K562 (cell line): Measurements from ENCODE around the gene CRADD. TPM values are rescaled to one million over a fixed set of nuclear protein-coding genes. Genes with fewer than 3 reads are reported as not detected.

Experiments used
- ATAC-seq: fragments of 200-7000 bp; cut with Tn5 transposase; 3 replicates; pipeline ENCODE4 v1.9.1; 2020; ENCODE audit warnings: moderate library complexity
- BruUV-seq: library from RNA; stranded (reverse); fragments of 400-500 nt; replicated peaks from 2 replicates; lab custom pipeline; 2021; lab: Mats Ljungman, UMichigan
- CTCF ChIA-PET: fragments of 300-600 bp; formaldehyde crosslinking; extraction: SDS; loops from one replicate; lab custom pipeline; 2021; ENCODE audit warnings: low intra/inter-chr PET ratio; lab: Yijun Ruan, JAX
- POLR2A ChIA-PET: fragments of 300-600, 350-650 bp; sonication (Branson Sonifier 250); formaldehyde crosslinking; extraction: SDS; loops from one replicate; lab custom pipeline; 2021; ENCODE audit warnings: antibody characterized with exemption, inconsistent platforms; lab: Yijun Ruan, JAX
- DNase-seq, 4 experiments: peaks; one replicate each; pipeline versions ENCODE4 v3.0.0 to v3.0.0-alpha.2; 2011 to 2018; ENCODE audit warnings: low spot score in 3 of 4, mixed read lengths in 3 of 4; ENCODE audit errors: extremely low read depth in 1 of 4
- FAIRE-seq: peaks from 2 replicates; lab custom pipeline; 2011; peaks lifted over from hg19 to GRCh38; lab: Jason Lieb, UNC
- H2AFZ ChIP-seq: 2 replicates; pipeline ENCODE4 v1.6.0; 2011; ENCODE audit warnings: low read depth, low read length, control low read depth, inconsistent platforms
- H3K27ac ChIP-seq: fragments of 200-600 bp; 3 replicates; pipeline ENCODE4 v1.8.0; 2011; ENCODE audit warnings: low read depth, mild to moderate bottlenecking, control low read depth, inconsistent platforms, low read length, moderate library complexity, mixed read lengths; ENCODE audit errors: extremely low read depth
- H3K27me3 ChIP-seq, 2 experiments: fragments of 300-600 bp in 1 of 2; 2 replicates in 1 of 2; 3 replicates in 1 of 2; pipeline versions ENCODE4 v1.6.0 to v1.8.0; 2011; ENCODE audit warnings: inconsistent platforms in 2 of 2, low read length in 2 of 2, mild to moderate bottlenecking in 1 of 2, mixed read lengths in 1 of 2, moderate library complexity in 1 of 2; ENCODE audit not compliant: control insufficient read depth in 2 of 2, insufficient read depth in 2 of 2
- H3K36me3 ChIP-seq: fragments of 300-600 bp; 3 replicates; pipeline ENCODE4 v1.8.0; 2011; ENCODE audit warnings: mild to moderate bottlenecking, low read length, inconsistent platforms; ENCODE audit not compliant: control insufficient read depth, insufficient read depth
- H3K4me1 ChIP-seq, 2 experiments: fragments of 200-600 bp in 1 of 2; replicated peaks in 1 of 2; 2 replicates in 1 of 2; 3 replicates in 1 of 2; pipeline versions ENCODE4 v1.5.1 to v1.8.0; 2011; ENCODE audit warnings: inconsistent platforms in 2 of 2, low read length in 2 of 2, mild to moderate bottlenecking in 1 of 2, mixed read lengths in 1 of 2, moderate library complexity in 1 of 2; ENCODE audit not compliant: control insufficient read depth in 2 of 2, insufficient read depth in 2 of 2
- H3K4me2 ChIP-seq: 2 replicates; pipeline ENCODE4 v1.6.1; 2011; ENCODE audit warnings: low read length, control low read depth, inconsistent platforms, mixed read lengths; ENCODE audit not compliant: insufficient read depth
- H3K4me3 ChIP-seq: fragments of 200-600 bp; sonication (generic), shearing (Covaris generic); 2 replicates; pipeline ENCODE4 v1.5.1; 2016; ENCODE audit warnings: control low read depth, inconsistent platforms
- H3K79me2 ChIP-seq: fragments of 200-600 bp; 3 replicates; pipeline ENCODE4 v1.8.0; 2011; ENCODE audit warnings: low read length, inconsistent platforms; ENCODE audit not compliant: control insufficient read depth, insufficient read depth
- H3K9ac ChIP-seq, 2 experiments: 2 replicates each; pipeline versions ENCODE4 v1.6.0 to v1.6.1; 2011; ENCODE audit warnings: low read depth in 2 of 2, low read length in 2 of 2, control low read depth in 1 of 2, inconsistent platforms in 1 of 2, mild to moderate bottlenecking in 1 of 2, mixed read lengths in 1 of 2; ENCODE audit not compliant: insufficient read depth in 1 of 2
- H3K9me1 ChIP-seq: one replicate; pipeline ENCODE4 v1.6.0; 2011; ENCODE audit warnings: inconsistent platforms, mild to moderate bottlenecking, low read length, moderate library complexity; ENCODE audit not compliant: control insufficient read depth, insufficient read depth
- H3K9me3 ChIP-seq: replicated peaks from 2 replicates; pipeline ENCODE4 v1.5.1; 2011; ENCODE audit warnings: low read depth, low read length, inconsistent platforms; ENCODE audit not compliant: control insufficient read depth, insufficient read depth
- H4K20me1 ChIP-seq: replicated peaks from 2 replicates; pipeline ENCODE4 v1.6.1; 2011; ENCODE audit warnings: low read length, inconsistent platforms, mixed read lengths; ENCODE audit not compliant: control insufficient read depth, insufficient read depth
- FOSL1 ChIP-seq: fragments of 200-800 bp; sonication (Bioruptor generic); conservative IDR thresholded peaks from 2 replicates; pipeline ENCODE4 v1.6.1; 2016; ENCODE audit warnings: missing genetic modification characterization, missing compliant biosample characterization
- WGBS: fragments of 100-300 bp; shearing (Covaris generic); methylation state at CpG from one replicate; pipeline ENCODE4 v1.1.6; 2016; ENCODE audit warnings: low coverage, mixed read lengths; ENCODE audit not compliant: insufficient coverage; ENCODE audit errors: missing lambda C conversion rate; 5-methylcytosine and 5-hydroxymethylcytosine counted together
- in situ Hi-C: fragments of 300-500 bp; cut with MboI; formaldehyde crosslinking; loops from 4 replicates; pipeline ENCODE4 v1.15.0; 2018; ENCODE audit warnings: inconsistent platforms, mixed read lengths
- intact Hi-C: fragments of 100-400 bp; cut with micrococcal nuclease; formaldehyde crosslinking; loops from 2 replicates; pipeline ENCODE4 v1.14.2; 2022
- polyA plus RNA-seq, 8 experiments: library from polyadenylated mRNA; depleted of rRNA in 4 of 8; stranded (reverse) in 5 of 8; unstranded in 3 of 8; fragments of >200 nt; fragmentation: Nextera tagmentation in 2 of 8; fragmentation: Illumina TruSeq in 1 of 8; extraction: Ambion mirVana in 2 of 8; extraction: Trizol in 1 of 8; gene quantifications; 2 replicates each; pipeline versions ENCODE4 v1.2.1 to v1.2.3, GENCODE V29; 2011 to 2014; ENCODE audit warnings: inconsistent platforms in 1 of 8, missing spikeins in 1 of 8
- total RNA-seq, 7 experiments: library from RNA; depleted of rRNA in 6 of 7; stranded (reverse); fragments of >200 nt in 6 of 7; fragmentation: Illumina TruSeq in 2 of 7; extraction: Trizol in 2 of 7; gene quantifications; 2 replicates each; pipeline versions ENCODE4 v1.2.1 to v1.2.3, GENCODE V29; 2011 to 2021; ENCODE audit warnings: low replicate concordance in 1 of 7
- TF ChIP-seq, protein P1 (sequence below): conservative IDR thresholded peaks from 2 replicates; pipeline ENCODE4 v1.6.1; 2011; ENCODE audit warnings: low read depth, mild to moderate bottlenecking, low read length; ENCODE audit not compliant: control insufficient read depth

CRADD gene
- total and polyA plus RNA-seq, 9 of the 15 experiments (the other 6 are each of a cell fraction or from before 2014, with no cell fraction given), result 20.5 to 41.1 (median 25.9) TPM

GRCh38 chr12:93819050-93819491 is 141.9 kb downstream of the CRADD start:
- H3K4me3 ChIP-seq, result no peak overlapping the region
- DNase-seq (no peak), ATAC-seq (0 out of 3 replicates have a peak, but pooled peaks have one; percentile 17), FAIRE-seq (no peak)
- peaks cover 5% of the 10 kb centered on the region; the same call in 1 of the 3 replicates for H3K36me3 ChIP-seq
- no peak overlapping the region for H3K27ac ChIP-seq
- intact Hi-C loops, result no loop called here
- H3K27me3 ChIP-seq, result no peaks in the 10 kb centered on the region
- no peaks in the 10 kb centered on the region for H3K9me1 ChIP-seq
- H2AFZ ChIP-seq, result no peak overlapping the region
- ChIA-PET POLR2A (interaction anchor here (0.9 to 1.5 kb wide), 5 partner anchors 8 to 34 kb away, joined by 3 to 5 read pairs (median 4); no protein-coding TSS in a partner anchor), CTCF (no interaction called here)
- BruUV-seq, result no TSS peak
- 65% methylated on average over 4 of the region's 4 CpGs for WGBS
- H3K9me3 ChIP-seq, result no peaks in the 10 kb centered on the region
- H4K20me1 ChIP-seq, result no peaks in the 10 kb centered on the region
- no peak overlapping the region for H3K4me2 ChIP-seq
- in situ Hi-C loops, result no loop called here
- TF ChIP-seq, protein P1, sequence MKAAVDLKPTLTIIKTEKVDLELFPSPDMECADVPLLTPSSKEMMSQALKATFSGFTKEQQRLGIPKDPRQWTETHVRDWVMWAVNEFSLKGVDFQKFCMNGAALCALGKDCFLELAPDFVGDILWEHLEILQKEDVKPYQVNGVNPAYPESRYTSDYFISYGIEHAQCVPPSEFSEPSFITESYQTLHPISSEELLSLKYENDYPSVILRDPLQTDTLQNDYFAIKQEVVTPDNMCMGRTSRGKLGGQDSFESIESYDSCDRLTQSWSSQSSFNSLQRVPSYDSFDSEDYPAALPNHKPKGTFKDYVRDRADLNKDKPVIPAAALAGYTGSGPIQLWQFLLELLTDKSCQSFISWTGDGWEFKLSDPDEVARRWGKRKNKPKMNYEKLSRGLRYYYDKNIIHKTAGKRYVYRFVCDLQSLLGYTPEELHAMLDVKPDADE, result no peak
- TF ChIP-seq FOSL1 (tag), result 0 out of 2 replicates have a peak, but pooled peaks have one; percentile 27
- peaks cover 3 to 14% of the 10 kb centered on the region in 2 experiments; a peak in 2 of 5 replicates for H3K4me1 ChIP-seq
- no peaks in the 10 kb centered on the region for H3K79me2 ChIP-seq
- H3K9ac ChIP-seq, result no peak overlapping the region
